NCI-H1417 (cell line): ENCODE data around the gene MMAB.

ENCODE experiments used
- DNase-seq, 3 experiments: peaks; one replicate each; lab custom pipeline; 2025; lab: John Stamatoyannopoulos, UW

Gene MMAB

DNA sequence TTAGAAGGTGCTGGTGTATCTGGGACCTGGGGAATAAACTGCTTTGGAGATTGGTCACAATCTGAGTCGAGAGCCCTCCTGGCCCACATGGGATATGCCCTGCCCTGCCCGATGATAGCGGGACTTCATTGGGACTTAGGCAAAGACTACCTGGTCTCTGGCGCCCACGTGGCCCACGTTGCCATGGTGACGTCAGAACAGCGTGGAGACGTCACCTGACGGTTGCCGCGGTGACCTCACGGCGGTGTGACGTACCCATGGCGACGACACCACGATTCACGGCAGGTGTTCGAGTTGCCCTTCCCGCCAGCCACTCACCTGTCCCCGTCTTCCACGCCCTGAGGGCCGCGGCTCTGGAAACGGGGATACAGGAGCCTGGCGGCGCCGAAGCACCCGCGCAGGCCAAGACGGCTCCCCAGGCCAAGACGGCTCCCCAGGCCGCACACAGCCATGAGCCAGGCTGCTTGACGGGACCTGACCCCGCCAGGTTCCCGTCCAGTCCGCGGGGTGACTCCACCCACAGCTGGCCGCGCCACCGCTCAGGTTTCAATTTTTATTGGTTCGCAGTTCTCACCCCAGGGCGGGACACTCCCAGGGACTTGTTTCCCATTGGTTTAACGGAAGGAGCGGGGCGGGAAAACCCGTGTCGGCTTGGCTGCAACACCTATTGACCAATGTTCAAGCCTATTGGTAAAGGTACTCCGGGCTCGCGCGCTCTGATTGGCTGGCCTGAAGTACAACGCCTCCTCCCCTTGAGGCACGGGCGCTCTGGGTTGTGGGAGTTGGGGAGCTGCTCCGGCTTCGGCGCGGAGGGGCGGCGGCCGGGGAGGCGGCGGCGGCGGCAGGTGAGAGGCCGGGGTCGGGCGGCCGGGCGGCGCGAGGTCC lies at the start of gene MMAB, which contains the start of gene MVK:
Gene MMAB (minus strand): TSS at position 476 of the 885 bp plus-strand sequence. CDS start 24 bp downstream, at position 452.
Gene MVK (plus strand): TSS at position 766 of the 885 bp plus-strand sequence. CDS start 1,029 bp downstream, outside the sequence.
- DNase-seq = peak; percentile 100

GRCh38 chr12:109621901-109622364 lies 48.6 kb upstream of the MMAB start:
- DNase-seq = peak; percentile 85 to 100 (median 97)

- DNase-seq = no peak
Observed at GRCh38 chr12:109621211-109621694, 47.9 kb upstream of the MMAB start.

DNA sequence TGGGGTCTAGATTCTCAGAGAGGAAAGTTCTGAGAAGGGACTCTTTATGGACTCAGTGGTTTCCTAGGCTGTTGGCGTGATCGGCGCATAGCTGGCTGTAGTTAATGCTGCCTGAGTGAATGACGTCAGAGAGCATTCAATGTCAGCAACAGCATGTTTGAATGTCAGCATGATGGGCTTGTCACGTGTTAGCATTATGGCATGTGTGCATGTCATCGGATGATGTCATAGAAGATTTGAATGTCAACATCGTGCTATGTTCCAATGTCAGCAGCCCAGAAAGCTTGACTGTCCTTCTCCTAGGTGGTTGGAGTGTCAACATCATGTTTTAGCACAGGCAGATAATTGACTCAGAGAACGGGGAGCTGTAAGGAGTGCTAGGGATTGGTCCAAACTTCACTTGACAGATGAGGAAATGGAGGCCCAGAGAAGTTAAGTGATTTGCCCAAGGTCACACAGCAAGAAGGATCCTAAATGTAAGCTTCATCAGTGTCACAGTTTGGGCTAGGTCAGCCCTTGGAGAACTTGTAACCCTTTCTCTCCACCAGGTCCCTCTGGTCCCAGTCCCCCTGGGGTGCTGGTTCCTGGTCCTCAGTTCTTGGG lies 45.8 kb upstream of the MMAB start:
- no peak for DNase-seq

DNA sequence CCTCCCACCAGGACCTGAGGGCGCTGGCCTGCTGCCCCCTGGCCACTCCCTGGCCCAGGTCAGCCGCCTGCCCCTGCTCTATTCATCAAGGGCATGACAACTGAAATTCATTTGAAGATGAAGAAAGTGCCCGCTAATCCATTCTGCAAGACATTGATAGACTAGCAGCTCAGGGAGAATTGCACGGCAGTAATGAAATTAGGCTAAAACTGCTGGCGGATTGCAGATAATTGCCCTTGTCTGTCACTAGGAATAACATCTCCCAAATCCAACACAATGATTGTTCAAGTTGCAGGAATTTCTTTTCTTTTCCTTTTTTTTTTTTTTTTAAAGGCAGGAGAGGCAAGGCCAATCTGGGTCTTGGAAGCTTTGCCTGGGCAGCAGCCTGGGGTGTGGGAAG lies 44.8 kb upstream of the MMAB start:
- DNase-seq = peak in 1 of 3 experiments; percentile 41

DNA sequence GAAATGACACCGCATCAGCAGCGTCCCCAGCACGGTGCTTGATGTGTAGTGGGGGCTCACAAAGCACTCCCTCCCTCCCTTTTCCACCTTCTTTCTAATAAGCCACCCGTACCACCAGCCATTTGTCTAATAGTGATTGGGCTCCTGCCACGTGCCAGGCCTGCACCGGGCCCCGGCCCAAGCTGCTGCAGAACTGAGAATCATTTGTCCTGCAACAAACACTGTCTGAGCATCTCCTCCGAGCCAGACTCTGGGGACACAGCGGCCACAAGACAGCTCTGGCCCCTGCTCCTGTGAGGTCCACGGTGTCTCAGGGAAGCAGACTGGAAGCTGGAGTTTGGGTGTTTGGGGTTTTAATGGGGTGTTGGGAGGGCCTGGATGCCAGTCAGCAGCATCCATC lies 44.2 kb upstream of the MMAB start:
- no peak for DNase-seq

DNA sequence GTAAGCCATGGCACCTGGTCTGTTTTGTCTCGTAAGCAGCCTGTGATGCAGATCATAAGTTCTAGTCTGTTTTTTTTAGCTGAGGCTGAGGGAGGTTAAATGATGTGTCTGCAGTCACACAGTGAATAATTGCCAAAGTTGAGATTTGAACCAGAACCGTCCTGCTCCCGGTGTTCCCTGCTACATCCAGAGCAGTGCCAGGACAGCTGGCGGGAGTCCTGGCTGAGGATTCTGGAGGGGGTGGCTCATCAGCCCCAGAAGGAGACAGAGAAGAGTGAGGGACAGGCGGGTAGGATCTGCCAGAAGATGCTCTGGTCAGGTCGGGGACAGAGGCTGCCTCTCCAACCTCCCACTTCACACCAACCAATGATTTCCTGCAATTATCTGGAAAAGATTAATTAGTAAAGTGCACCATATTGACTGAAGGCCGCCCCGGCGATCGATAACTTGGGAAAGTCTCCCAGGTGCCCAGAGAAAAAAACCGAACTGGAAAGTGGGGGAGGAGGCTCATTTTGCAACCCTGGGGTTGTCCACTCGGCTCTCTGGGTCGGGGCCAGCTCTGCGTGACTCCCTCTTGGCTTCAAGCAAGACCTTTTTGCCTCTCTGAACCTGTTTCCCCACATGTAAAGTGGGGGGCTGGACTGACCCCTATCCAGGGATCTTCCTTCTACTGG lies 42.4 kb upstream of the MMAB start:
- DNase-seq = no peak

- peak in 2 of 3 experiments; percentile 84 to 94 for DNase-seq
Observed at GRCh38 chr12:109613649-109614455, 40.5 kb upstream of the MMAB start.

DNA sequence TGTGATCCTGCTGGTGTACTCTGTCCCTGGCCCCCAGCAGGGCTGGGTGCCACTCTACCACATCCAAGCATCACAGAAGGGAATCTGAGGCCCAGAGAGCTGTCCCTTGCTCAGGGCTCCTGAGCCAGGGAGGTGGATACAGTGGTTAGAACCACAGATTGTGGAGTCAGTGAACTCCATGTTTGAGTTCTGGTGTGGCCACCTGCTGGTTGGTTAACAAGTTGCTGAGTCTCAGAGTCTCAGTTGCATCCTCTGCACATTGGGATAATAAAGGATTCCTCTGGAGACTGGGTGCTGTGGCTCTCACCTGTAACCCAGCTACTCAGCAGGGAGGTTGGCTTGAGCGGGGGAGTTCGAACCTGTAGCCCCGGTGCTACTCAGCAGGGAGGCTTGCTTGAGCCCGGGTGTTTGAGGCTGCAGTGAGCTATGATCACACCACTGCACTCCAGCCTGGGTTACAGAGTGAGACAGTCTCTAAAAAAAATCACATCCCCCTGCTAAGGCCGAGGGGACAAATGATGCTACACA lies 39.7 kb upstream of the MMAB start:
- DNase-seq = peak in 2 of 3 experiments; percentile 48 to 79

GRCh38 chr12:109612003-109612402 lies 38.7 kb upstream of the MMAB start:
- no peak for DNase-seq

GRCh38 chr12:109611223-109611622 lies 37.9 kb upstream of the MMAB start:
- DNase-seq = no peak

- DNase-seq = no peak
Observed at GRCh38 chr12:109610523-109610922, 37.2 kb upstream of the MMAB start.

DNA sequence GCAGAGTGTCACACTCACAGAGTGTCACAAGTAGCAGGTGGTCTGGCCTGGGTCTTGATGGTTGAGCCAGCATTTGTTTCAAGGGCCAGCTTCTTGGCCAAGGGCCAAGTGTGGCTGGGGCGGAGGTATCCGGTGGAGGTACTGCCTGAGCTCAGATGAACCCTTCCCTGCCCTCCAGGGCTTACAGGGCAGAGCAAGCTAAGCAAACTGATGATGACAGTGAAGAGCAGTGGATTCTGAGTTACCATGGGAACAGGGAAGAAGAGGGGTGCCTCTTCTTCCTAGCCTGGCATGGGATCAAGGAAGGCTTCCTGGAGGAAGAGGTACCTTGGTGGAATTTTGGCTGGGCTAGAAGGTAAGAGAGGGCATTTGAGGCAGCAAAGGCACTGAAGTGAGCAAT lies 36.0 kb upstream of the MMAB start:
- DNase-seq = peak in 2 of 3 experiments; percentile 35 to 71

DNA sequence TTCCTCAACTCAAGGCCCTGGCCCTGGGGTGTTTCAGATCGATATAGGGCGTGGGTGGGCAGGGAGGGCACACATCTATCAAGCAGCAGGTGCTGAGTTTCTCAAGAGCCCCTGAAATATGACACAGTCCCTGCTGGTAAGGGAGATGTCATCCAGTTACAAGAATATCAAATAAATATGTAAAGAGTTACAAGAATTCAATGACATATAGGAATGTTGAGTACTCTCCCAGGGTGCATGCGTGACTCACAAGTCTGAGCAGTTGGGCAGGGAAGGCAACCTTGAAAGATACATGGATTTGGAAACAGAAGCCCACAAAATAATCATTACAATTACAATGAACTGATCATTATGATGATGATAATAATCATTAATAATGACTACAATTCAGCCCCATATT lies 35.5 kb upstream of the MMAB start:
- no peak for DNase-seq

DNA sequence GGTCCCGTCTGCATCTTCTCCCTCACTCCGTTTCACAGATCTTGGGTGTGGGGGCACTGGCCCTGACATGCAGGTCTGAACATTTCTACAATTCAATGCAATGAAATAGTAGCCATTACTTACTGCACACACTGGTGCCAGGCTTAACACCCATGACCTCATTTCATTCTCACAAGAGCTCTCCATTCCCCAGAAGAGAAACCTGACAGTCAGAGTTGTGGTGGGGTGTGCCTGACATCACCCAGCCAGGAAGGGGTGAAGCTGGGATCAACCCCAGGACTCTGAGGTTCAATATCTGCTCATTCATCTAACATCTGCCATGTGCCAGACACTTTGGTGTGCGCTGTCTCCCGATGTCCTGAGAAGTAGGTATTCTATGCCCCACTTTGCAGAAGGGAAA lies 35.0 kb upstream of the MMAB start:
- DNase-seq = no peak

DNA sequence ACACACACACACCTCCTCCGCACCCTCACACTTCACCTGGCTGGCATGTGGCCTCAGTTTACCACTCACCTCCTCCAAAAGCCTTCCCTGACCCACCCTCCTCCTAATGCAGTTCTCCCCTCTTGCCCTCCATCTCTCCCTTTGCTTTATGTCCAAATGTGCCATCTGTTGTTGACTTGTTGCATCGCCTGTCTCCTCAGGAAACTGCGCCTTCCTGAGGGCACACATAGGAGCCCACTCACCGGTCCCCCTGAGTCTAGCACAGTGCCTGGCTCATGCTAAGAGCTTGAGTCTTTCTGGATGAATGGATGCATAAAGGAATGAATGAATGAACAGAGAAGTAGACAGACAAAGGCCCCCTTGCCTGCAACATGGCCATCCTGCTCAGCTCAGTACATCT lies 34.3 kb upstream of the MMAB start:
- DNase-seq = no peak

- peak in 2 of 3 experiments; percentile 22 to 62 for DNase-seq
Observed at GRCh38 chr12:109606320-109607028, 33.2 kb upstream of the MMAB start.

DNA sequence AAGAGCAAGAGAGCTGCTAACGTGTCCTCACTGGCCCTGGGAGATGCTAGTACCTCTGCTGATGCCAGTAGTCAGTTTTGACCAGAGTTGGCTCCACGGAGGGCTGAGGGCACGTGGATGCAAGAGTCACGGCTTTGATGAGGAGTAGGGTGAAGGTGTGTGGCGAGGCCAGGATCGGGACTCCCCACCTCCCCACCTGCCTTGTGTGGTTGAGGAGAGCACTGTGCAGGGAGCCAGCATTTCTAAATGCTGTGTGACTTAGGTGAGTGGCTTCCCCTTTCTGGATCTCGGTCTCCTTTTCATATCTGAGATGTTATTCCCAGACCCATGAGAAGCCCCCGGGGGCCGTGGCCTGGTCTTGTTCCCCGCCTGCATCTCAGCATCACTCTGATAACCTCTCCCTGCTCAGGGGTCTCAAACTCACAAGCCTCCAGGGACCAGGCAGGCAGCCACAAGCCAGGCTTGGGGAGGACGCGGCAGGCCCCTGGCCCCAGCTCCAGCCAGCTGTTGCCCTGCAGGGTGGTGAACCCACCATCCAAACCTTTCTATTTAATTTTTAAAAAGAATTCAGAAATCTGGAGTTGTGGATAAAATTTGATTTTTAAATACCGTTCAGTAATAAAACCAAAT lies 32.4 kb upstream of the MMAB start:
- no peak for DNase-seq

DNA sequence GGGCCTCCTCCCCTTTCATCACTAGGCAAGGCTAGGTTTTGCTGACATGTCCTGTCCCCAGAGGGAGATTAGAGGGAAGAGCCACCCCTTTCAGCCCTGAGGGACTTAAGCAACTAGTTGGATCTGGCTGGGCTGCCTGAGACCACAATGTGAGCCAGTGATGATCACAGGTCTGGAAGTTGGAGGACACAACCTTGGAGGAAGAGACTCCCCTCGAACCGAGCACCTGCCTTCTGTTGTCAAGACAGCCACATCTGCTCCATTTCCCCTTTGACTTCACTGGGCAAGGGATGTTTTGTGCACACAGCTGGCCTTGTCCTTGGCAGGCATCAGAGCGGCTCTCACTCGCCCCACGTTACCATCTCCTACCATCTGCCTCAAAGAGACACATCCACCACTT lies 31.7 kb upstream of the MMAB start:
- peak in 1 of 3 experiments; percentile 39 for DNase-seq

DNA sequence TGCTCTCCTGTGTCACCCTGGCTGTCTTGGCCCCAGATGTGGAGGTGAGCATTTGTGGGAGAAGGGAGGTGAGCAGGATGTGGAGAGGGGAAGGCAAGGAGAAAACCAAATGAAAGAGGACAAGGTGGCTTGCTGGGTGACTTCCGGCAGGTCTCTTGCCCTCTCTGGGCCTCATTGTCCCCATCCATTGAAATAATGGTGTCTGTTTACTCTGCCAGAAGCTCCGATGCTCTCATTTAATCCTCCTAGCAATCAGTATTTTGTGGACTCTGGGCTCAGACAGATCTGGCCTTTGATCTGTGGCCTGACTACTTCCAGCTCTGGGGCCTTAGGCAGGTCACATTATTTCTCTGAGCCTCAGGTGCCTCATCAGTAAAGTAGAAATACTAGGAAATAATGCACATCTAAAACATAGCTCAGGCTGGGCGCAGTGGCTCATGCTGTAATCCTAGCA lies 30.9 kb upstream of the MMAB start:
- no peak for DNase-seq
